Measurements from ENCODE around the gene MAP3K10.

MAP3K10 gene

DNA sequence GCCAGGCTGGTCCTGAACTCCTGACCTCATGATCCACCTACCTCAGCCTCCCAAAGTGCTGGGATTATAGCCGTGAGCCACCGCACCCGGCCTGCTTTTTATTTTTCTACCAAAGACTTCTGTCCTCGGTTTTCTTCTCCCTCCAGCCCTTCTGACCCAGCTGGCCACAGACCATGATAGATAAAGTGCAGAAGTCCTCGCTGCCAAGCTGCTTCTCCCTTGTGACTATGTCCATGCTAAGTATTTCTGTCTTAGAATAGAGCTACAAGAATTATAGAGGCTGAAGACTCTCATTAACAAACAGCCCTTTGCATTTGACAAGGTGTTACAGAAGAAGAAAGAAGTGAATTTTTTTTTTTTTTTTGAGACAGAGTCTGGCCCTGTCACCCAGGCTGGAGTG is 15.4 kb upstream of the MAP3K10 start:
- no peak for DNase-seq

DNA sequence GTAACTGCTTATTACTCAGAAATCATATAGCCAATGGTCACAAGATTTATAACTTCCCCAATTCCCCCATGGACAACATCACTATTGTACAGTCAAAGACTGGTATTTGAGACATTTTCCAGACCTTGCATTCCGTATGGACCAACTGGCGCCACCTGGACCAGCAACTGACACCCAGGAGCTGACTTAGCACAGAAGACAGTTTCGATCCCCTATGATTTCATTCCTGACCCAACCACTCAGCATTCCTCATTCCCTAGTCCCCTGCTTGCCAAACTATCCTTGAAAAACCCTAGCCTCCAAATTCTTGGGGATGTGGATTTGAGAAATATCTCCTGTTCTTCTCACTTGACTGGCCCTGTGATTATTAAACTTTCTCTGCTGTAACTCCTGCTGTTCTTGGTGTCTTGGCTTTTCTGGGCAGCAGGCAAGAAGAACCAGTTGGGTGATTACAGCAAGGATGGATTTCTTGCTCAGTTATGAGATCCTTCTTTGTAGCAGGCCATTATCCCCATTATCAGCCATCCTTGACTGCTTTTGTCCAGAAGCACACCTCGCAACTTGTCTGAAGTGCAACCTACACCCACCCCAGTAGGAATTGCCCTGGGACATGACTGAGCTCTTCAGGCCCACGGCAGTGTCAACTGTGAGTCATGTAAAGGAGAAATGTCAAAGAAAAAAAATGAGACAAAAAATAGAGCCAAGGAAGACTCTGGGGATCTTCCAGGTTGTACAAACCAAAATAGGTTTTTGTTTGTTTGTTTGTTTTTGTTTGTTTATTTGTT is 13.7 kb upstream of the MAP3K10 start:
- DNase-seq, result no peak

DNA sequence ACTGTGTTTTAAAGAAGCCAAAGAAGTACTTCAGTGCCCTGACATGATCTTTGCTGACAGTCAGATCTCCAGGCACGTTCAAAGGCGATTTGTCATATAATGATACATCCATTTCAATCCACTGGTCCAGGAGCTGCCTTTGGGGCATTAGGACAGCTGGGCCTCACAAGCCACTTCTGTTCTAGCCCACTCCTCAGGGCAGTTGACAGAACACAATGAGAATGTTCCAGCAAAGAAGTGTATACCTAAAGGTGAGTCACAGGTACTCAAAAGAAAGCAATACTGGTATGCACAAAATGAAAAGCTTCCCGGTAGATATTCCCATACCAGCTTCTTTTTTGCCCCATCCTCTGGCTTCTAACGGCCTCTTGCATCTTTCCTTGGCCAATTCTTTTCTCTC is 12.5 kb upstream of the MAP3K10 start:
- no peak for DNase-seq

DNA sequence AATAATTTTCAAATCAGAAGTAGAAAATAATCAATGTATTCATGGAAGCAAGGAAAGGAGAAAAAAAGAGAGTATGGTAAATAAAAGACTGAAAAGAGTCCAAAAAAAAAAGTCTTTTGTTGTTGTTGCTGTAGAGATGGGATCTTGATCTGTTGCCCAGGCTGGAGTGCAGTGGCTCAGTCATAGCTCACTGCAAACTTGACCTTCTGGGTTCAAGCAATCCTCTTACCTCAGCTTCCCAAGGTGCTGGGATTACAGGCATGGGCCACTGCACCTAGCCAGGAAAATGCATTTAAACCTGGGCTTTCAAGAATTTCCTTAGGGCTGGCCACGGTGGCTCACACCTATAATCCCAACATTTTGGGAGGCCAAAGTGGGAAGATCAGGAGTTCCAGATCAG is 7.0 kb upstream of the MAP3K10 start:
- DNase-seq, result no peak

DNA sequence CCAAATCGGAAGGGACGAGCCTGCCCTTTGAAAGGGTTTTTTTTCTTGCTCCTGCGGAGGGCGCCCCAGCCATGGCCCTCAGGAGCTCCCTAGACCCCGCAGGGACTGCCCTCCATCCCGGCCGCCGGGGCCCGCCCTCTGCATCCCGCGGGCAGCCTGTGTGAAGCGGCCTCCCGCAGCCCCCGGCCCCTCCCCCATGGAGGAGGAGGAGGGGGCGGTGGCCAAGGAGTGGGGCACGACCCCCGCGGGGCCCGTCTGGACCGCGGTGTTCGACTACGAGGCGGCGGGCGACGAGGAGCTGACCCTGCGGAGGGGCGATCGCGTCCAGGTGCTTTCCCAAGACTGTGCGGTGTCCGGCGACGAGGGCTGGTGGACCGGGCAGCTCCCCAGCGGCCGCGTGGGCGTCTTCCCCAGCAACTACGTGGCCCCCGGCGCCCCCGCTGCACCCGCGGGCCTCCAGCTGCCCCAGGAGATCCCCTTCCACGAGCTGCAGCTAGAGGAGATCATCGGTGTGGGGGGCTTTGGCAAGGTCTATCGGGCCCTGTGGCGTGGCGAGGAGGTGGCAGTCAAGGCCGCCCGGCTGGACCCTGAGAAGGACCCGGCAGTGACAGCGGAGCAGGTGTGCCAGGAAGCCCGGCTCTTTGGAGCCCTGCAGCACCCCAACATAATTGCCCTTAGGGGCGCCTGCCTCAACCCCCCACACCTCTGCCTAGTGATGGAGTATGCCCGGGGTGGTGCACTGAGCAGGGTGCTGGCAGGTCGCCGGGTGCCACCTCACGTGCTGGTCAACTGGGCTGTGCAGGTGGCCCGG is 815 bp downstream of the MAP3K10 start:
- peak; percentile 61 for DNase-seq

DNA sequence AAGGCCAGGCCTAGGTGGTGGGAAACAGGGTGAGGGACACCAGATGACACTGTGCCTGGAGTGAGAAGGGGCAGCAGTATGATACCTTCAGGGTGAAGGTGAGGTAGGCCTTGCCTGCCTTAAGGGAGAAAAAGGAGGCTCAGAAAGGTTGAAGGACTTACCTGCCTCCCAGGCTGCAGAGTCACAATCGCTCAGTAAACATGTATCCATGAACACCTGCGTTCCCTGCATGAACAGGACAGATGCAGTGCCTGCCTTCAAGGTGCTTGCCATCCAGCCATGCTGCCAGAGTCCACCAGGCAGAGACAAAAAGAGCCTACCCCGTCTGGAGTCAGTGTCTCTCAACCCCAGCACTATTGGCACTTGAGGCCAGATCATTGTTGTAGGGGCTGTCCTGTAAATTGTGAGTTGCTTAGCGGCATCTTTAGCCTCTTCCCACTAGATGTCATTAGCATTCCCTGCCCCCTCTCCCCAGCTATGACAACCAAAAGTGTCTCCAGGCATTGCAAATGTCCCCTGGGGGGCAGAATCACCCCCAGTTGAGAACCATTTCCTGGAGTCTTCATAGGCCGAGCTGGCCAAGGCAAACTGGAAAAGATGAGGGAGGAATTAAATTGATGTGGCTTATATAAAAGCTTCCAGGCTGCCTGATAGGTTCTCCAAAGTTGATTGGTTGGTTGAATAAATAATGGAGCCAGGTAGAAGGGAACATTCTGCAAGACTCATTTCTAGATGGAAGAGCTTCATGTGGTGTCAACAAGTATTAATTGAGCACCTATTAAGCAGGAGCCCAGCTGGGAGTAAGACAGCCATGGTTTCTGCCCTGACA is 1.7 kb downstream of the MAP3K10 start:
- no peak for DNase-seq

DNA sequence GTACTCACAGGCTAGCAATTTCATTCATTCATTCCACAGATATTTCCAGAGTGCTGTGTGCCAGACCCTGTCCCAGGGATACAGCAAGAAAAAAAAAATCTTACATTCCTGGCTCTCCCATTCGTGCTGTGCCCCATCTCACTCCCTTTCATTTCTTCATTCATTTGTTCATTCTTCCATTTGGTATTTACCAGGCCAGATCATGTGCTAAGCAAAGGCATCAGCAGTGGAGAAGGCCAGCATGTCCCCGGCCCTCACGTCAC is 2.3 kb downstream of the MAP3K10 start:
- no peak for DNase-seq

DNA sequence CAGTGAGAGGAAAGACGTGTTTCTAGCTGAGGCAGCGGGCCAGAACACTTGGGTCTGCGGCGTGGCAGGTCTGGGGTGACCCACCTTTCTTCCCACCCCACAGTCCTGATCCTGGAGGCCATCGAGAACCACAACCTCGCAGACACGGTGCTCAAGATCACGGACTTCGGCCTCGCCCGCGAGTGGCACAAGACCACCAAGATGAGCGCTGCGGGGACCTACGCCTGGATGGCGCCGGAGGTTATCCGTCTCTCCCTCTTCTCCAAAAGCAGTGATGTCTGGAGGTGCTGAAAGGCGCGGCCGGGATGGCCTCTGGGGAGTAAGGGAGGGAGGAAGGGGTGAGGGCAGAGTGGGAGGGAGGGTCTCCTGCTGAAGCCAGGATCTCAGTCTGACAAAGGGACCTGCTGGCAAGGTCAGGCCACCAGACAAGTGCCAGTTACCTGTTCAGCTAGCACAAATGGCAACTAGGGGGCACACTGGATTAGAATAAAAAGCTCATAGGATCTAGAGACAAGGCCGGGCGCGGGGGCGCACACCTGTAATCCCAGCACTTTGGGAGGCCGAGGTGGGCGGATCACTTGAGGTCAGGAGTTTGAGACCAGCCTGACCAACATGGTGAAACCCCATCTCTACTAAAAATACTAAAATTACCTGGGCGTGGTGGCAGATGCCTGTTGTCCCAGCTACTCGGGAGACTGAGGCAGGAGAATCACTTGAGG is 7.2 kb downstream of the MAP3K10 start:
- DNase-seq, result no peak

DNA sequence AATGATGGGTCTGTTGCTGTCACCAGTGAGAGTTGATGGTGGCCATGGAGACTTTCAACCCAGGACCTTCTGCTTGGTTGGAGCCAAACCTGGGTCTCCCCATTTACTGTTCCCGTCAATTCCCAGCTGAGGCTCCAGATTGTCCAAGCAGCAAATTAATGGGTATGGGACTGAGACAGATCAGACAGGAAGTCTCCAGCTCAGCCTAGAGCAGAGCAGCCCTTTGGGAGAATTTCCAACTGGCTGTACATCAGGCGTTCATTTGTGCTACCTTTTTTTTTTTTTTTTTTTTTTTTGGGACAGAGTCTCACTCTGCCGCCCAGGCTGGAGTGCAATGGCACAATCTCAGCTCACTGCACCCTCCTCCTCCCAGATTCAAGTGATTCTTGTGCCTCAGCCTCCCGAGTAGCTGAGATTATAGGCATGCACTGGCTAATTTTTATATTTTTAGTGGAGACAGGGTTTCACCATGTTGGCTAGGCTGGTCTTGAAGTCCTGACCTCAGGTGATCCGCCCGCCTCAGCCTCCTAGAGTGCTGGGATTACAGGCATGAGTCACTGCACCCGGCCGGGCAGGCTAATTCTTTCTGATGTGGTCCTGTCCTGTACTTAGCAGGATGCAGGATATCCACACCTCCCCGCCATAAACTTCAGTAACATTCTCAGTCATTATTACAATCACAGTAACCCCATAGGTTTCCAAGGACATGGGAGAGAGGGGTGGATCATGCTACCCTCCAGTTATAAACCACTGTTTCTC is 9.3 kb downstream of the MAP3K10 start:
- no peak for DNase-seq

DNA sequence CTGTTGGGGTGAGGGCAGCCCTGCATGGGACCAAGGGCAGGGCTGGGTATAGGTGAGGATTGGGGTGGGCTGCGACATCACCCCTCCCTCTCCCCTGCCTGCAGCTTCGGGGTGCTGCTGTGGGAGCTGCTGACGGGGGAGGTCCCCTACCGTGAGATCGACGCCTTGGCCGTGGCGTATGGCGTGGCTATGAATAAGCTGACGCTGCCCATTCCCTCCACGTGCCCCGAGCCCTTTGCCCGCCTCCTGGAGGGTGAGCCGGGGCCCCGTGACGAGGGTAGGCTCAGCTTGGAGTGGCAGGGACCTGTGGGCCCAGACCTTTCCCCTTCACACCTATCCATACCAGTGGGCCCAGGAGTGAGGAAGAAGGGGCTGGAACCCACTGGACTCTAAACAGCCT is 13.2 kb downstream of the MAP3K10 start:
- no peak for DNase-seq

DNA sequence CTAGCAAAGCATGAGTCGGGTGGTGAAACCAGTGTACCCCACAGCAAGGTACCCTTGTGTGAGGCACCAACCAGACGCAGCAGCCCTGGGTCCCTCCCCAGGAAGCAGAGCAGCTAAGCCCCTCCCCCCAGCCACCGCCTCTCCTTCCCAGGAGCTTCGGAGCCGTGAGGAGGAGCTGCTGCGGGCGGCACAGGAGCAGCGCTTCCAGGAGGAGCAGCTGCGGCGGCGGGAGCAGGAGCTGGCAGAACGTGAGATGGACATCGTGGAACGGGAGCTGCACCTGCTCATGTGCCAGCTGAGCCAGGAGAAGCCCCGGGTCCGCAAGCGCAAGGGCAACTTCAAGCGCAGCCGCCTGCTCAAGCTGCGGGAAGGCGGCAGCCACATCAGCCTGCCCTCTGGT is 14.5 kb downstream of the MAP3K10 start:
- DNase-seq, result no peak

DNA sequence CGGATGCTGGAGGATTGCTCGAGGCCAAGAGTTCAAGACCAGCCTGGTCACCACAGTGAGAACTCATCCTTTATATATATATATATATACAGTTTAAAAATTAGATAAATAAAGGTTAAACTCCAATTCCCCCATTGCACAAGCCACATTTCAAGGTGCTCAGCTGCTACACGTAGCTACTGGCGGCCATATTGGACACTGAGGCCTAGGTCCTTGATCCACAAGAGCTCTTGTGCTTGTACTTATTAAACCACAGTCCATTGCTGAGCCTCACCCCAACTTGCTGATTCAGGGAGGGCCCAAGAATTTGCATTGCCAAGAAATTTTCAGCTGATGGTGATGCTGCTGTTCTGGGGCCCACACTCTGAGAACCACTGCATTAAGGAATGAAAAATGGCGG is 17.4 kb downstream of the MAP3K10 start:
- no peak for DNase-seq

DNA sequence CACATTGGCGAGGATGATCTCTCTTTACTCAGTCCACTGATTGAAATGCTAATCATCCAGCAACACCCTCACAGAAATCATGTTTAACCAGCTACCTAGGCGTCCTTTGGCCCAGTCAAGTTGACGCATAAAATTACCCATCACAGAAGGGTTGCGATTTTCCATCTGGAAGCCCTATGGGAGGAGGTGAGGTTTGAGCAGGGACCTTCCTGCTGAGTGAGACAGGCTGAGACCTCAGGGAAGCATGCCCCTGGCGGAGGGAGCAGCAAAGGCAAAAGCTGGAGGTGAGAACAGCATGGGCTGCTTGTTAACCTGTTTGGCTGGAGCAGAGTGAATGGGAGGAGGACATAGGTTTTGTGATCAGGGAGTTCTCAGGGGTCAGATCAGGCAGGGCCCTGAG is 19.7 kb downstream of the MAP3K10 start:
- DNase-seq, result no peak

DNA sequence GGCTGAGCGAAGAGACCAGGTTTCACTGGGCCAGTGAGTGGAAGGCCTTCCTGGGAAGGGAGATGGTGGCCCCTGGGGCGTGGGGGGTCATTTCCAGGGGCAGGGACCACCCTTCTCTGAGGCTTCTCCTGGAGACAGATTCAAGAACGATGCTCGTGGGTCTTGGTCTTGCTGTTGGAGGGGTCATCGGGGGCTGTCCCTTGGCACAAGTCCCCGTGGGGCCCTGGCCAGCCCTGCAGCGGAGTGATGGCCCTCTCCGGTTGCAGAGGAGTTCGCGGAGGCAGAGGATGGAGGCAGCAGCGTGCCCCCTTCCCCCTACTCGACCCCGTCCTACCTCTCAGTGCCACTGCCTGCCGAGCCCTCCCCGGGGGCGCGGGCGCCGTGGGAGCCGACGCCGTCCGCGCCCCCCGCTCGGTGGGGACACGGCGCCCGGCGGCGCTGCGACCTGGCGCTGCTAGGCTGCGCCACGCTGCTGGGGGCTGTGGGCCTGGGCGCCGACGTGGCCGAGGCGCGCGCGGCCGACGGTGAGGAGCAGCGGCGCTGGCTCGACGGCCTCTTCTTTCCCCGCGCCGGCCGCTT is 22.1 kb downstream of the MAP3K10 start:
- DNase-seq, result no peak

DNA sequence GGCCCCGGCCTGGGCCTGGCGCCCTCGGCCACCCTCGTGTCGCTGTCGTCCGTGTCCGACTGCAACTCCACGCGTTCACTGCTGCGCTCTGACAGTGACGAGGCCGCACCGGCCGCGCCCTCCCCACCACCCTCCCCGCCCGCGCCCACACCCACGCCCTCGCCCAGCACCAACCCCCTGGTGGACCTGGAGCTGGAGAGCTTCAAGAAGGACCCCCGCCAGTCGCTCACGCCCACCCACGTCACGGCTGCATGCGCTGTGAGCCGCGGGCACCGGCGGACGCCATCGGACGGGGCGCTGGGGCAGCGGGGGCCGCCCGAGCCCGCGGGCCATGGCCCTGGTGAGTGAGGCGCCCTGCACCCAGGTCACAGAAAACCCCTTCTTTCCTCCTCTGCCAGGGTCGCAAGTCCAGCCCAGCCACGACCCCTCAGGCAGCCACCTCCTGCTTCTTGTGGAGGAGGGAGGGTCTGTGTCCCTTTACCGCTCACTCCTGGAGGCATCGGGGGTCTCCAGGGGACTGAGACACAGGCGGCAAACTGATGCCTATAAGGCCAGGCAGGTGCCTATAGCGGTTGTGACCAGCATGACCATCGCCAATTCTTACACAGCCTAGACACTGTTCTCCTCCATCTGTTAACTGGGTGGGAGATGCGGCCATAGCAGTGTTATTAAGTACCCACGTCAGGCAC is 22.8 kb downstream of the MAP3K10 start:
- no peak for DNase-seq

DNA sequence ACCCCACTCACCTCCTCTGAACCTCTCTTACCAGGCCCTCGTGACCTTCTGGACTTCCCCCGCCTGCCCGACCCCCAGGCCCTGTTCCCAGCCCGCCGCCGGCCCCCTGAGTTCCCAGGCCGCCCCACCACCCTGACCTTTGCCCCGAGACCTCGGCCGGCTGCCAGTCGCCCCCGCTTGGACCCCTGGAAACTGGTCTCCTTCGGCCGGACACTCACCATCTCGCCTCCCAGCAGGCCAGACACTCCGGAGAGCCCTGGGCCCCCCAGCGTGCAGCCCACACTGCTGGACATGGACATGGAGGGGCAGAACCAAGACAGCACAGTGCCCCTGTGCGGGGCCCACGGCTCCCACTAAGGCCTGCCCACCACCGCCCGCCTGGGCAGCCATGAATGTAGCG is 23.7 kb downstream of the MAP3K10 start:
- no peak for DNase-seq

DNA sequence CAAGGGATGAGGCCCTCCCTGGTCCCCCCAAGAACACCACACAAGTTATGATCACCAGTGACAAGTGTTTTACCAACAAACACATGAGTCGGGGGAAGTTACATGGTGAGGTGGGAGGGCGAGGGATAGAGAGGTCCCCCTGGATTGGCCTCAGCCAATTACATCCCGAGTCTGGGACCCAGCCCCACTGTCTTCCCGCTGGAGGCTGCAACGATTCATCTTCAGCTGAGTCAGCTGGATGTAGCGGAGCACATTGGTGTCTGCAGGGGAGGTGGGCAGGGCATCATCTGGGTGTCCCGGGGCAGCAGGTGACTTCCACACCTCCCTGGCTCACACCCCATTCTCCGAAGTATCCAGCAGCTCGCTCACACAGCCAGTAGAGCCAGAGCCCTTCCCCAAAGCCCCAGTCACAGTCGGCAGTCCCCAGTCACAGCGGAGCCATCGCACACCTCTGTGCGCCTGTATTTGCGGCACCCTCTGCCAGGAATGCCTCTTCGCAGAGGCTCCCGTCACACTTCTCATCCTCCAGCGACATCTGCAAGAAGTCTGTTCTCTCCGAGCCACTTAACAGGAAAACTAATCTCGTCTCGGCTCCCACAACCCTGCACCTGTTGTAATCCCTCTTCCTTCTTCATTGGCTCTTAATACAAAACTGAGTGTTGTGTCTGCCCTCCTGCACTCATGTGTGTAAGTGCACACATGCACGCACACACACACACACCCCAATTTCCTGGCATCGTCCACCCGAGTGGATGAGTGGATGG is 25.0 kb downstream of the MAP3K10 start:
- no peak for DNase-seq

DNA sequence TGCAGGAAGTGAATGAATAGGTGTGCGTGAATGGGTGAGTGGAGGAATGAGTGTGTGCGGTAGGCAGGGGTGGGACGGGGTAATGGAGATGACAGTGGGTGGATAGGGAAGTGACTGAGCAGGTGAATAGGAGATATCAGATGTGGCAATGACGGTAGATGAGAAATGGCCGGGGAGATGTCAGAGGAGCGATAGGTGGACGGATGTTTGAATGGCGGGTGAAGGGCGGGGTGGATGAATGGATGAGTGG is 25.5 kb downstream of the MAP3K10 start:
- DNase-seq, result no peak

DNA sequence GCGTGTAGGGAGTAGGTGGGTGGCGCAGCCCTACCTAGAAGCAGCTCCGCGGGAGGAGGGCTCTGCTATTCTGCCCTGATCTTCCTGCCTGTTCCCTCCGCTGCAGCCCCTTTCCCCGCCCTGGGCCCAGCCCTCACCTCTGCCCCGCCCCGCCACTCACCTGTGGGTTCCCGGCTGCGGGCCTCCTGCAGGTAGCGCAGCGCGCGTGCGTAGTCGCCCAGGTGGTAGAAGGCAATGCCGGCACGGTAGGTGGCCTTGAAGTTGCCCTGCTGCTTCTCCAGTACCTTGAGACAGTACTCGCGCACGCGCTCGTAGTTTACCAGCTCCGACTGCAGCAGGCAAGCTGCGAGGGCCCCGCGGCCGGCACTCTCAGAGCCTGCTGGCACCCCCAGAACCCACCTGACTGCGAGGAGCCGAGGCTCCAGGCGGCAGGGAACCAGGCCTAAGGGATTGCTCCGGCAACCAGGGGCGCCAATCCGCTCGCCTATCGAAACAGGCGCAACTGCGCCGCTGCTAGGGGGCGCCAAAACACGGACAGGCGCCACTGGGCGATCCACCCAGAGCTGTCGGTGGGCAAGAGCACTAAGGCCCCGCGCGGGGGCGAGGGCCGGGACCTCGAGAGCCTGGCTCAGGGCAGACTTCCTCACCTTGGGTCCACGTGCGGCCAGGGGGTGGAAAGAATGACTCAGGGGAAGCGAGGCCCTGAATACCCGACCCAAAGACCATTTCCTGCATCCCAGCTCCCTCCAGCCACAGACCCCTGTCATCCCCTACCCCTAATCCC is 26.0 kb downstream of the MAP3K10 start:
- no peak for DNase-seq
